Upper lobe of left lung (tissue), 6 donors: ENCODE data around the gene LRP1B. TPM values are rescaled to one million over a fixed set of nuclear protein-coding genes. Genes with fewer than 3 reads are reported as not detected.
A peak's percentile ranks its signal among the peaks of the same experiment; 100 is the strongest.

Experiments used
- ATAC-seq, 2 donors: fragments of 200-7000 bp; cut with Tn5 transposase; one replicate each; pipeline ENCODE4 v1.9.1; 2022; ENCODE audit warnings: mild to moderate bottlenecking in 2 of 2, moderate library complexity in 2 of 2; ENCODE audit not compliant: low FRiP score in 2 of 2
- DNase-seq, 2 donors: peaks; one replicate each; pipeline ENCODE4 v3.0.0-alpha.2; 2019 to 2020
- H3K27ac ChIP-seq, 4 donors: fragments of 200-600 bp; sonication (generic); one replicate each; pipeline ENCODE4 v1.5.1; 2016 to 2019
- H3K27me3 ChIP-seq, 4 donors: fragments of 200-600 bp; sonication (generic); one replicate each; pipeline ENCODE4 v1.5.1; 2017 to 2019
- H3K36me3 ChIP-seq, 4 donors: fragments of 200-600 bp; sonication (generic); one replicate each; pipeline ENCODE4 v1.5.1; 2016 to 2019
- H3K4me1 ChIP-seq, 4 donors: fragments of 200-600 bp; sonication (generic); one replicate each; pipeline ENCODE4 v1.5.1; 2018 to 2019
- H3K4me3 ChIP-seq, 4 donors: fragments of 200-600 bp; sonication (generic); one replicate each; pipeline ENCODE4 v1.5.1; 2017 to 2019; ENCODE audit warnings: mild to moderate bottlenecking in 2 of 4, moderate library complexity in 1 of 4
- H3K9me3 ChIP-seq, 4 donors: fragments of 200-600 bp; sonication (generic); one replicate each; pipeline ENCODE4 v1.5.1; 2018 to 2019
- CTCF ChIP-seq, 6 experiments: fragments of 450-650 bp in 4 of 6; fragments of 200-600 bp in 2 of 6; sonication (generic) in 2 of 6; IDR thresholded peaks; one replicate each; pipeline ENCODE4 v1.5.1; 2016 to 2019; ENCODE audit warnings: antibody characterized with exemption in 6 of 6
- EP300 ChIP-seq, 4 donors: sonication (generic); formaldehyde crosslinking; IDR thresholded peaks; one replicate each; pipeline ENCODE4 v1.5.1; 2017; ENCODE audit warnings: antibody characterized with exemption in 4 of 4, control low read depth in 2 of 4
- POLR2A ChIP-seq, 4 donors: fragments of 450-650 bp; IDR thresholded peaks; one replicate each; pipeline ENCODE4 v1.5.1; 2016 to 2017; ENCODE audit warnings: antibody characterized with exemption in 4 of 4, mild to moderate bottlenecking in 2 of 4
- POLR2AphosphoS5 ChIP-seq, 2 donors: sonication (generic); formaldehyde crosslinking; IDR thresholded peaks; one replicate each; pipeline ENCODE4 v1.5.1; 2017; ENCODE audit warnings: antibody characterized with exemption in 2 of 2
- WGBS, 2 donors: methylation state at CpG; one replicate each; pipeline ENCODE4 v1.1.5; 2017 to 2018; 5-methylcytosine and 5-hydroxymethylcytosine counted together
- total RNA-seq, 6 donors: library from RNA; depleted of rRNA in 4 of 6; stranded (reverse); fragments of >200 nt in 4 of 6; gene quantifications; one replicate each; pipeline versions ENCODE4 v1.1.0 to v1.2.1, GENCODE V29; 2016 to 2021
- donor health status: DM: no; HTN: no; CAD: no; lungs with moderate emphysema.
- donor health status: DM: no; HTN: yes; CAD: no; lungs with severe emphysema.

Gene LRP1B
- total RNA-seq, 6 donors from 2014 or later, result under 0.01 to 0.46 (median 0.11) TPM

GRCh38 chr2:140865837-140866236, 1265.0 kb downstream of the LRP1B start:
- no peak overlapping the region for H3K4me3 ChIP-seq
- H3K27ac ChIP-seq, result no peak overlapping the region
- 58 to 63% methylated on average over 3 of the region's 3 CpGs for WGBS, 2 donors
- no peak for TF ChIP-seq CTCF (IDR thresholded peaks at IDR 0.05)
- TF ChIP-seq POLR2A (IDR thresholded peaks at IDR 0.05), result no peak
- TF ChIP-seq POLR2AphosphoS5 (IDR thresholded peaks at IDR 0.05), result no peak
- TF ChIP-seq EP300 (IDR thresholded peaks at IDR 0.05), result no peak
- no peaks in the 10 kb centered on the region for H3K36me3 ChIP-seq
- H3K27me3 ChIP-seq, result no peaks in the 10 kb centered on the region
- ATAC-seq (no peak), DNase-seq (no peak)
- H3K4me1 ChIP-seq, result no peaks in the 10 kb centered on the region
- no peaks in the 10 kb centered on the region for H3K9me3 ChIP-seq

GRCh38 chr2:140863713-140864112, 1267.1 kb downstream of the LRP1B start:
- ATAC-seq (peak in 1 of 2 donors; percentile 47), DNase-seq (no peak)
- no peaks in the 10 kb centered on the region for H3K9me3 ChIP-seq
- H3K27ac ChIP-seq, result no peak overlapping the region
- H3K27me3 ChIP-seq, result no peaks in the 10 kb centered on the region
- H3K4me3 ChIP-seq, result no peak overlapping the region
- no peaks in the 10 kb centered on the region for H3K4me1 ChIP-seq
- no peaks in the 10 kb centered on the region for H3K36me3 ChIP-seq
- WGBS, 2 donors, result 52 to 58% methylated on average over 2 of the region's 2 CpGs
- TF ChIP-seq POLR2AphosphoS5 (IDR thresholded peaks at IDR 0.05) (no peak), POLR2A (IDR thresholded peaks at IDR 0.05) (no peak), CTCF (IDR thresholded peaks at IDR 0.05) (peak in 4 of 6 experiments; percentile 19 to 59 (median 53)), EP300 (IDR thresholded peaks at IDR 0.05) (no peak)

GRCh38 chr2:140862181-140862580, 1268.6 kb downstream of the LRP1B start:
- no peak for DNase-seq
- Histone ChIP-seq H3K36me3 (no peaks in the 10 kb centered on the region), H3K27me3 (no peaks in the 10 kb centered on the region), H3K9me3 (no peaks in the 10 kb centered on the region), H3K4me1 (no peaks in the 10 kb centered on the region), H3K4me3 (no peak overlapping the region), H3K27ac (no peak overlapping the region)
- no peak for TF ChIP-seq POLR2A (IDR thresholded peaks at IDR 0.05)
- TF ChIP-seq POLR2AphosphoS5 (IDR thresholded peaks at IDR 0.05), result no peak
- no peak for TF ChIP-seq CTCF (IDR thresholded peaks at IDR 0.05)
- TF ChIP-seq EP300 (IDR thresholded peaks at IDR 0.05), result no peak
- no peak for ATAC-seq
- WGBS, 2 donors, result 43 to 45% methylated on average over 2 of the region's 2 CpGs

- TF ChIP-seq POLR2AphosphoS5 (IDR thresholded peaks at IDR 0.05), result no peak
- no peak for TF ChIP-seq CTCF (IDR thresholded peaks at IDR 0.05)
- TF ChIP-seq POLR2A (IDR thresholded peaks at IDR 0.05), result no peak
- TF ChIP-seq EP300 (IDR thresholded peaks at IDR 0.05), result no peak
- Histone ChIP-seq H3K27me3 (no peaks in the 10 kb centered on the region), H3K36me3 (no peaks in the 10 kb centered on the region), H3K9me3 (no peaks in the 10 kb centered on the region), H3K27ac (no peak overlapping the region), H3K4me1 (no peaks in the 10 kb centered on the region), H3K4me3 (no peak overlapping the region)
- 84 to 91% methylated on average over 3 of the region's 3 CpGs for WGBS, 2 donors
- DNase-seq (no peak), ATAC-seq (no peak)
Observed at GRCh38 chr2:140861666-140862065, 1269.2 kb downstream of the LRP1B start.

- TF ChIP-seq POLR2AphosphoS5 (IDR thresholded peaks at IDR 0.05) (no peak), POLR2A (IDR thresholded peaks at IDR 0.05) (no peak), CTCF (IDR thresholded peaks at IDR 0.05) (no peak), EP300 (IDR thresholded peaks at IDR 0.05) (no peak)
- Histone ChIP-seq H3K9me3 (no peaks in the 10 kb centered on the region), H3K27me3 (no peaks in the 10 kb centered on the region), H3K36me3 (no peaks in the 10 kb centered on the region), H3K27ac (no peak overlapping the region), H3K4me1 (no peaks in the 10 kb centered on the region), H3K4me3 (no peak overlapping the region)
- WGBS, 2 donors, result 81 to 91% methylated on average over 2 of the region's 2 CpGs
- no peak for ATAC-seq
- DNase-seq, result no peak
Observed at GRCh38 chr2:140855471-140855870, 1275.3 kb downstream of the LRP1B start.
